ENCODE data around the gene TMPRSS6. TPM values are rescaled to one million over a fixed set of nuclear protein-coding genes. Genes with fewer than 3 reads are reported as not detected.

TMPRSS6 gene
- 0.03 TPM for polyA plus RNA-seq (2013, experiment 1 of 2)
- not detected for polyA plus RNA-seq (2013, experiment 2 of 2)

DNA sequence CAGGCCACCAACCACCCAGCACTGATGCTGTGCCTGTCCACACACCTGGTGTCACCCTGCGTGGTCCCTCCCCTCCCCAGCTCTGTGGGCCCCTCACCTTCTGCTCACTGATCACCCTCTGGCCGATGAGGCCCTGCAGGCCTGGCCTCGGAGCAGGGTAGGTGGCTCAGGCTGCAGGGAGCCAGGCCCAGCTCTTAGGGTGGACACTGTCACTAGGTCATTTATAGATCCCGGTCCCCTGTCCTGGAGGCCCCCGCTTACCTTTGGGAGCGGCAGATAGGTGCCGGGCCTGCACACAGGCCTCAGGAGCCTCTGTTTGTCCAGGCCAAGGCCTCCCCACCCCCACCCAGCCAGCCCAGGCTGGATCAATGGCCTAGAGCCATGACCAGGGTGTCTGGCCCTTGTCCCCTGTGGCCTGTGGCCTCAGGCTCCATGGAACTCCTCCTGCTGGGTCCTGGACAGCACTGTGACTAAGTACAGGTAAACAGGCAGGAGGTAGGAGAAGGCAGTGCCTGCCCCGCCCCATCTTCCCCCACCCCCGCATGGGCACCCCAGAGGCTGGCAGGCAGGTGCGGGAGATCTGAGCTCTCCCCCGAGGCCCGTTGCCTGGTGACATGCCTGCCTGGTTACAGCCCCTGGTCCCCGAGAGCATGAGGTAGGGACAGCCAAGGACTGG, at the start of gene TMPRSS6:
Gene TMPRSS6 (minus strand): TSS at position 472 of the 676 bp plus-strand sequence. CDS start 6,296 bp downstream, outside the sequence.
- Histone ChIP-seq H3K79me1 (ENCODE audit: low read length) (no peaks in the 10 kb centered on the region), H3K4me2 (ENCODE audit: low read length) (no peak within 1 kb of the TSS), H4K8ac (ENCODE audit: low read depth, low read length) (no peak within 1 kb of the TSS), H3K4ac (ENCODE audit: low read depth, low read length) (no peak within 1 kb of the TSS), H3K4me1 (ENCODE audit: control insufficient read depth, low read depth, low read length) (no peaks in the 10 kb centered on the region), H2BK5ac (ENCODE audit: low read length) (no peak within 1 kb of the TSS), H3K18ac (ENCODE audit: low read length) (no peak within 1 kb of the TSS), H2AK5ac (ENCODE audit: low read length) (no peak within 1 kb of the TSS), H3K56ac (ENCODE audit: low read length) (no peak within 1 kb of the TSS), H3K79me2 (ENCODE audit: control insufficient read depth, insufficient read depth, low read length) (no peaks in the 10 kb centered on the region), H2BK120ac (ENCODE audit: low read depth, low read length) (no peak within 1 kb of the TSS), H3K4me3 (ENCODE audit: low read length) (no peak within 1 kb of the TSS), H4K5ac (ENCODE audit: low read length) (no peak within 1 kb of the TSS), H3K27me3 (ENCODE audit: insufficient read depth, low read length, poor library complexity) (no peaks in the 10 kb centered on the region), H2BK15ac (replicated peaks; ENCODE audit: low read depth) (no peak within 1 kb of the TSS), H3K9ac (ENCODE audit: low read length) (no peak within 1 kb of the TSS), H3K36me3 (ENCODE audit: control insufficient read depth, insufficient read depth, low read length) (no peaks in the 10 kb centered on the region), H3K23ac (ENCODE audit: low read length) (no peak within 1 kb of the TSS), H3K27ac (ENCODE audit: low read depth, low read length) (no peak within 1 kb of the TSS)
- no CpG with 5 or more reads among the region's 13 CpGs for WGBS (ENCODE audit: extremely low coverage, insufficient coverage, low lambda C conversion rate)
- DNase-seq, result no peak

DNA sequence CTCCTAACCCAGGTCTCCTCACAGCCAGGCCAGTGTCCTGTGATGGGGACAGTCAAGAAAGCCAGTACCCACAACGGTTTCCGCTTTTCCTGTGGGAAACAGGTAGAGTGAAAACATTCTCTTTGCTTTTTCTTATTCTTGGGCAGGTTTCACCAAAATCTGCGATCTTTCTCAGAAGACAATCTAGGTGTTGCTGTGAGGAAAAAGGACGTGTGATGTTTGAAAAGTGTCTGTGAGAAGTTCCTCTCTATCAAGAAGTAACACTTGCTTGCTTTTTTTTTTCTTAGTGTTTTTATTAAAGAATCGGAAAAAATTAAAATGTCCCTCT, 49.4 kb upstream of the TMPRSS6 start:
- DNase-seq, result no peak
- H4K8ac ChIP-seq (ENCODE audit: low read depth, low read length), result no peak overlapping the region
- no peak overlapping the region for H4K5ac ChIP-seq (ENCODE audit: low read length)
- no peak overlapping the region for H3K23ac ChIP-seq (ENCODE audit: low read length)
- no peak overlapping the region for H2BK120ac ChIP-seq (ENCODE audit: low read depth, low read length)
- H3K56ac ChIP-seq (ENCODE audit: low read length), result no peak overlapping the region
- H2BK5ac ChIP-seq (ENCODE audit: low read length), result no peak overlapping the region
- no peaks in the 10 kb centered on the region for H3K79me1 ChIP-seq (ENCODE audit: low read length)
- H3K79me2 ChIP-seq (ENCODE audit: control insufficient read depth, insufficient read depth, low read length), result no peaks in the 10 kb centered on the region
- H3K27me3 ChIP-seq (ENCODE audit: insufficient read depth, low read length, poor library complexity), result no peaks in the 10 kb centered on the region
- H3K4me2 ChIP-seq (ENCODE audit: low read length), result no peak overlapping the region
- no peaks in the 10 kb centered on the region for H3K36me3 ChIP-seq (ENCODE audit: control insufficient read depth, insufficient read depth, low read length)
- no peak overlapping the region for H2AK5ac ChIP-seq (ENCODE audit: low read length)
- no peak overlapping the region for H3K4ac ChIP-seq (ENCODE audit: low read depth, low read length)
- no peak overlapping the region for H3K4me3 ChIP-seq (ENCODE audit: low read length)
- no peaks in the 10 kb centered on the region for H3K4me1 ChIP-seq (ENCODE audit: control insufficient read depth, low read depth, low read length)
- WGBS (ENCODE audit: extremely low coverage, insufficient coverage, low lambda C conversion rate), result no CpG with 5 or more reads among the region's 5 CpGs
- no peak overlapping the region for H3K18ac ChIP-seq (ENCODE audit: low read length)
- no peak overlapping the region for H2BK15ac ChIP-seq (replicated peaks; ENCODE audit: low read depth)
- H3K27ac ChIP-seq (ENCODE audit: low read depth, low read length), result no peak overlapping the region
- H3K9ac ChIP-seq (ENCODE audit: low read length), result no peak overlapping the region

GRCh38 chr22:37157516-37158285, 48.2 kb upstream of the TMPRSS6 start:
- Histone ChIP-seq H3K4me2 (ENCODE audit: low read length) (no peak overlapping the region), H3K79me2 (ENCODE audit: control insufficient read depth, insufficient read depth, low read length) (no peaks in the 10 kb centered on the region), H4K8ac (ENCODE audit: low read depth, low read length) (no peak overlapping the region), H2AK5ac (ENCODE audit: low read length) (no peak overlapping the region), H3K56ac (ENCODE audit: low read length) (no peak overlapping the region), H3K36me3 (ENCODE audit: control insufficient read depth, insufficient read depth, low read length) (no peaks in the 10 kb centered on the region), H2BK5ac (ENCODE audit: low read length) (no peak overlapping the region), H4K5ac (ENCODE audit: low read length) (no peak overlapping the region), H3K79me1 (ENCODE audit: low read length) (no peaks in the 10 kb centered on the region), H3K9ac (ENCODE audit: low read length) (no peak overlapping the region), H2BK15ac (replicated peaks; ENCODE audit: low read depth) (no peak overlapping the region), H3K27me3 (ENCODE audit: insufficient read depth, low read length, poor library complexity) (no peaks in the 10 kb centered on the region), H3K4ac (ENCODE audit: low read depth, low read length) (no peak overlapping the region), H3K4me3 (ENCODE audit: low read length) (no peak overlapping the region), H3K23ac (ENCODE audit: low read length) (no peak overlapping the region), H2BK120ac (ENCODE audit: low read depth, low read length) (no peak overlapping the region), H3K4me1 (ENCODE audit: control insufficient read depth, low read depth, low read length) (no peaks in the 10 kb centered on the region), H3K18ac (ENCODE audit: low read length) (no peak overlapping the region), H3K27ac (ENCODE audit: low read depth, low read length) (no peak overlapping the region)
- WGBS (ENCODE audit: extremely low coverage, insufficient coverage, low lambda C conversion rate), result no CpG with 5 or more reads among the region's 13 CpGs
- DNase-seq, result peak; percentile 28

- Histone ChIP-seq H3K9ac (ENCODE audit: low read length) (no peak overlapping the region), H3K79me1 (ENCODE audit: low read length) (no peaks in the 10 kb centered on the region), H2BK15ac (replicated peaks; ENCODE audit: low read depth) (no peak overlapping the region), H3K4me1 (ENCODE audit: control insufficient read depth, low read depth, low read length) (no peaks in the 10 kb centered on the region), H4K5ac (ENCODE audit: low read length) (no peak overlapping the region), H3K79me2 (ENCODE audit: control insufficient read depth, insufficient read depth, low read length) (no peaks in the 10 kb centered on the region), H4K8ac (ENCODE audit: low read depth, low read length) (no peak overlapping the region), H2BK120ac (ENCODE audit: low read depth, low read length) (no peak overlapping the region), H3K18ac (ENCODE audit: low read length) (no peak overlapping the region), H3K4me2 (ENCODE audit: low read length) (no peak overlapping the region), H3K4me3 (ENCODE audit: low read length) (no peak overlapping the region), H3K56ac (ENCODE audit: low read length) (no peak overlapping the region), H2BK5ac (ENCODE audit: low read length) (no peak overlapping the region), H3K27me3 (ENCODE audit: insufficient read depth, low read length, poor library complexity) (no peaks in the 10 kb centered on the region), H3K27ac (ENCODE audit: low read depth, low read length) (no peak overlapping the region), H3K36me3 (ENCODE audit: control insufficient read depth, insufficient read depth, low read length) (no peaks in the 10 kb centered on the region), H3K4ac (ENCODE audit: low read depth, low read length) (no peak overlapping the region), H2AK5ac (ENCODE audit: low read length) (no peak overlapping the region), H3K23ac (ENCODE audit: low read length) (no peak overlapping the region)
- no CpG with 5 or more reads among the region's 13 CpGs for whole genome bisulfite sequencing (ENCODE audit: extremely low coverage, insufficient coverage, low lambda C conversion rate)
- DNase-seq, result no peak
Measured at GRCh38 chr22:37156686-37157435, 47.3 kb upstream of the TMPRSS6 start.

DNA sequence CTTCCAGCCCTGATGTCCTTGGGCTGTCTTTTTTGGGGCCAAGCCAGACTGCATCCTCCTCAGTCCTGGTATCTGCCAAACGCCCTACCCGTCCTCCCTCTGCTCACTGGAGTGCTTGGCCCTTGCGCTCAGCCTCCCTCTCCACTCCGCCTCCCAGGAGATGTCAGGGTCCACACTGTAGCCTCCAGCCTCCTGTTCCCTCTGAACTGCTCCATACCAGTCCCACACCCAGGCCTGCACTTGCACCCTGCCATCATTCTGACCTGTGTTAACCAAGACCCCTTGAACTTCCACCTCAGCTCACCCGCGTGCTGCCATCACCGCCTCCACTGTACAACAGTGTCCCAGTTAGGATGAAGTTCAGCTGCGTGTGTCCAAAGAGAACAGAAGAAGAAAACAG, 46.5 kb upstream of the TMPRSS6 start:
- Histone ChIP-seq H3K36me3 (ENCODE audit: control insufficient read depth, insufficient read depth, low read length) (no peaks in the 10 kb centered on the region), H3K4me3 (ENCODE audit: low read length) (no peak overlapping the region), H4K5ac (ENCODE audit: low read length) (no peak overlapping the region), H3K79me2 (ENCODE audit: control insufficient read depth, insufficient read depth, low read length) (no peaks in the 10 kb centered on the region), H3K18ac (ENCODE audit: low read length) (no peak overlapping the region), H3K9ac (ENCODE audit: low read length) (no peak overlapping the region), H2AK5ac (ENCODE audit: low read length) (no peak overlapping the region), H3K4me1 (ENCODE audit: control insufficient read depth, low read depth, low read length) (no peaks in the 10 kb centered on the region), H3K27ac (ENCODE audit: low read depth, low read length) (no peak overlapping the region), H3K79me1 (ENCODE audit: low read length) (no peaks in the 10 kb centered on the region), H3K4ac (ENCODE audit: low read depth, low read length) (no peak overlapping the region), H3K23ac (ENCODE audit: low read length) (no peak overlapping the region), H3K27me3 (ENCODE audit: insufficient read depth, low read length, poor library complexity) (no peaks in the 10 kb centered on the region), H2BK15ac (replicated peaks; ENCODE audit: low read depth) (no peak overlapping the region), H3K4me2 (ENCODE audit: low read length) (no peak overlapping the region), H2BK5ac (ENCODE audit: low read length) (no peak overlapping the region), H3K56ac (ENCODE audit: low read length) (no peak overlapping the region), H4K8ac (ENCODE audit: low read depth, low read length) (no peak overlapping the region), H2BK120ac (ENCODE audit: low read depth, low read length) (no peak overlapping the region)
- no CpG with 5 or more reads among the region's 8 CpGs for WGBS (ENCODE audit: extremely low coverage, insufficient coverage, low lambda C conversion rate)
- DNase-seq, result no peak
